CD14-positive monocyte (primary cell): ENCODE results near the gene STAT5A. TPM values are rescaled to one million over a fixed set of nuclear protein-coding genes. Genes with fewer than 3 reads are reported as not detected.

Source experiments
- DNase-seq, 3 donors: peaks; one replicate each; pipeline ENCODE4 v3.0.0-alpha.2; 2011 to 2022
- H2AFZ ChIP-seq: 2 replicates; pipeline ENCODE4 v1.6.0; 2012; ENCODE audit warnings: mild to moderate bottlenecking, low read depth, low read length, inconsistent platforms; ENCODE audit not compliant: insufficient read depth, poor library complexity, severe bottlenecking
- H3K27ac ChIP-seq, 2 donors: 1 replicate in 1 of 2; 2 replicates in 1 of 2; pipeline ENCODE4 v1.5.1; 2012 to 2013; ENCODE audit warnings: low read length in 2 of 2, control low read depth in 1 of 2, inconsistent platforms in 1 of 2, low read depth in 1 of 2, mild to moderate bottlenecking in 1 of 2
- H3K27me3 ChIP-seq, 2 donors: one replicate each; pipeline versions ENCODE4 v1.6.0 to v1.6.1; 2011 to 2013; ENCODE audit warnings: low read length in 2 of 2; ENCODE audit not compliant: control insufficient read depth in 2 of 2, insufficient read depth in 2 of 2
- H3K36me3 ChIP-seq, 2 donors: replicated peaks in 1 of 2; 1 replicate in 1 of 2; 2 replicates in 1 of 2; pipeline versions ENCODE4 v1.5.1 to v1.6.1; 2012 to 2013; ENCODE audit warnings: low read length in 2 of 2, control low read depth in 1 of 2, inconsistent platforms in 1 of 2, mild to moderate bottlenecking in 1 of 2; ENCODE audit not compliant: insufficient read depth in 2 of 2, control insufficient read depth in 1 of 2
- H3K4me1 ChIP-seq, 2 donors: 1 replicate in 1 of 2; 2 replicates in 1 of 2; pipeline versions ENCODE4 v1.5.1 to v1.6.1; 2012 to 2013; ENCODE audit warnings: low read length in 2 of 2, control low read depth in 1 of 2, inconsistent platforms in 1 of 2, mild to moderate bottlenecking in 1 of 2, moderate library complexity in 1 of 2; ENCODE audit not compliant: insufficient read depth in 2 of 2, control insufficient read depth in 1 of 2
- H3K4me2 ChIP-seq: replicated peaks from 2 replicates; pipeline ENCODE3; 2012; ENCODE audit warnings: low read length, moderate library complexity, mild to moderate bottlenecking; ENCODE audit not compliant: poor library complexity, severe bottlenecking; ENCODE audit errors: extremely low read depth
- H3K4me3 ChIP-seq, 3 experiments: fragments of 200-600 bp in 1 of 3; sonication (generic) in 1 of 3; replicated peaks in 1 of 3; 1 replicate in 2 of 3; 2 replicates in 1 of 3; pipeline ENCODE4 v1.5.1; 2011 to 2013; ENCODE audit warnings: low read length in 3 of 3, mild to moderate bottlenecking in 3 of 3, control low read depth in 2 of 3, low read depth in 2 of 3, inconsistent platforms in 1 of 3, moderate library complexity in 1 of 3
- H3K79me2 ChIP-seq: 2 replicates; pipeline ENCODE4 v1.6.0; 2012; ENCODE audit warnings: mild to moderate bottlenecking, control low read depth, inconsistent platforms, low read length, moderate library complexity; ENCODE audit not compliant: insufficient read depth
- H3K9ac ChIP-seq: 2 replicates; pipeline ENCODE4 v1.6.0; 2017; ENCODE audit warnings: low read length, mild to moderate bottlenecking; ENCODE audit not compliant: insufficient read depth, poor library complexity, severe bottlenecking
- H3K9me3 ChIP-seq, 2 donors: replicated peaks in 1 of 2; 1 replicate in 1 of 2; 2 replicates in 1 of 2; pipeline versions ENCODE4 v1.5.1 to v1.6.1; 2012 to 2013; ENCODE audit warnings: low read length in 2 of 2, control low read depth in 1 of 2; ENCODE audit not compliant: control insufficient read depth in 1 of 2, insufficient read depth in 1 of 2
- H4K20me1 ChIP-seq: 2 replicates; pipeline ENCODE4 v1.6.0; 2012; ENCODE audit warnings: mild to moderate bottlenecking, low read length, control low read depth, moderate library complexity; ENCODE audit not compliant: insufficient read depth
- H3K27ac Mint-ChIP-seq, 7 donors: one replicate each; pipeline ENCODE4 v1.8.0; 2020; ENCODE audit warnings: mild to moderate bottlenecking in 7 of 7, mixed read lengths in 7 of 7, moderate library complexity in 6 of 7, inconsistent platforms in 2 of 7
- H3K27me3 Mint-ChIP-seq, 3 donors: one replicate each; pipeline ENCODE4 v1.8.0; 2021 to 2022; ENCODE audit warnings: low read depth in 3 of 3, mild to moderate bottlenecking in 3 of 3, mixed read lengths in 3 of 3, moderate library complexity in 3 of 3, inconsistent platforms in 1 of 3
- H3K36me3 Mint-ChIP-seq, 2 donors: one replicate each; pipeline ENCODE4 v1.8.0; 2020; ENCODE audit warnings: mixed read lengths in 2 of 2, inconsistent platforms in 1 of 2, mild to moderate bottlenecking in 1 of 2
- H3K4me1 Mint-ChIP-seq: one replicate; pipeline ENCODE4 v1.8.0; 2020; ENCODE audit warnings: mild to moderate bottlenecking, mixed read lengths
- H3K4me3 Mint-ChIP-seq, 2 donors: one replicate each; pipeline ENCODE4 v1.8.0; 2020; ENCODE audit warnings: mild to moderate bottlenecking in 2 of 2, mixed read lengths in 2 of 2, moderate library complexity in 1 of 2
- H3K9me3 Mint-ChIP-seq, 7 donors: one replicate each; pipeline ENCODE4 v1.8.0; 2020 to 2022; ENCODE audit warnings: mixed read lengths in 7 of 7, mild to moderate bottlenecking in 6 of 7, moderate library complexity in 6 of 7, inconsistent platforms in 2 of 7
- WGBS: methylation state at CpG from one replicate; pipeline ENCODE4 v1.1.5; 2013; ENCODE audit warnings: missing lambda C conversion rate; ENCODE audit not compliant: insufficient coverage; 5-methylcytosine and 5-hydroxymethylcytosine counted together
- intact Hi-C, 2 donors: fragments of 100-400 bp; cut with micrococcal nuclease; formaldehyde crosslinking; loops; one replicate each; pipeline versions ENCODE4 v1.15.0 to v1.15.1; 2023
- polyA plus RNA-seq, 3 donors: library from polyadenylated mRNA; depleted of rRNA in 1 of 3; unstranded in 2 of 3; stranded (reverse) in 1 of 3; fragments of 300-500 nt in 2 of 3; fragments of >200 nt in 1 of 3; fragmentation: Illumina TruSeq in 2 of 3; gene quantifications; 1 replicate in 2 of 3; 2 replicates in 1 of 3; pipeline ENCODE4 v1.2.3, GENCODE V29; 2012 to 2021
- TF ChIP-seq, protein P1 (sequence below): fragments of 200-600 bp; IDR thresholded peaks from one replicate; pipeline ENCODE4 v1.8.0; 2022; ENCODE audit warnings: antibody characterized with exemption, mild to moderate bottlenecking

Gene STAT5A
- polyA plus RNA-seq, 3 donors: 30.5 to 91.1 (median 49.8) TPM

DNA sequence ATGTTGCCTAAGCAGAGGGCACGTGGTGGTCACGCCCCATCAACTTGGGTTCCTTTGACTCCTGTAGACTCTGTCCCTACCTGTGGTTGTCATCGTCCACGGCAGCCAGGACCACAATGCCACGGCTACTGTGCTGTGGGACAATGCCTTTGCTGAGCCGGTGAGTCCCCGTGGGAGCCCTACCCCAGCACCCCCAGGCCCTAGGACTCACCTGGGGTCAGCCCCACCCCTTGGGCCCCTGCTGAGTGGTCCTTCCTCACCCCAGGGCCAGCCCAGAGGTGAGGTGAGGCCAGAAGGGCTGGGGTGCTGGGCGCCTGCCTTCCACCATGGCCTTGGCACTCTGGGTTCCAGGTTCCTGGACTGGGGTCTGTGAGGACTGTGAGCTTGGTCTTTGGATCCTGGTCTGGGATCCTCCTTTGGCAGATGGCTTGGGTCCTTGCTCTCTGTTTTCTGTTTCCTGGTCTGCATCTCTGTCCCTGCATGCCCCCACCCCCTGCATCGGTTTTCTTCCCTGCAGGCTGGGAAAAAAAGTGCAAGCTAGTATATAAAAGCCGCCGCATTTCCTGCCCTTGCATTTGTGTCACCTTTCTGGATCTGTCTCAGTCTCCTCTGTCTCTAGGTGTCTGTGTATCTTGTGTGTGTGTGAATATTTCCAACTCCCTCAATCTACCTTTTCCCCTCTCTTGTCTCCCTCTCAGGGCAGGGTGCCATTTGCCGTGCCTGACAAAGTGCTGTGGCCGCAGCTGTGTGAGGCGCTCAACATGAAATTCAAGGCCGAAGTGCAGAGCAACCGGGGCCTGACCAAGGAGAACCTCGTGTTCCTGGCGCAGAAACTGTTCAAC, 17.5 kb downstream of the STAT5A start:
- Histone ChIP-seq H3K27me3 (no peaks in the 10 kb centered on the region), H3K9me3 (no peaks in the 10 kb centered on the region), H3K36me3 (peaks cover 93 to 99% of the 10 kb centered on the region in 2 donors), H2AFZ (no peak overlapping the region), H3K4me2 (no peak overlapping the region), H3K4me1 (peaks cover 0 to 3% of the 10 kb centered on the region in 2 donors), H4K20me1 (peaks cover 92% of the 10 kb centered on the region), H3K79me2 (no peaks in the 10 kb centered on the region), H3K4me3 (no peak overlapping the region), H3K9ac (no peak overlapping the region), H3K27ac (no peak overlapping the region)
- no peak for DNase-seq
- 95% methylated on average over 7 of the region's 18 CpGs for WGBS
- Mint-ChIP-seq H3K36me3 (peaks cover 92 to 99% of the 10 kb centered on the region in 2 donors), H3K4me1 (peaks cover under 1% of the 10 kb centered on the region), H3K27me3 (peaks cover 0 to 3% (median 3%) of the 10 kb centered on the region in 3 donors), H3K27ac (peak overlapping the region in 2 of 7 donors; percentile 70), H3K4me3 (no peak overlapping the region), H3K9me3 (peaks cover 0 to 3% (median 0%) of the 10 kb centered on the region in 7 donors)
- TF ChIP-seq, protein P1, sequence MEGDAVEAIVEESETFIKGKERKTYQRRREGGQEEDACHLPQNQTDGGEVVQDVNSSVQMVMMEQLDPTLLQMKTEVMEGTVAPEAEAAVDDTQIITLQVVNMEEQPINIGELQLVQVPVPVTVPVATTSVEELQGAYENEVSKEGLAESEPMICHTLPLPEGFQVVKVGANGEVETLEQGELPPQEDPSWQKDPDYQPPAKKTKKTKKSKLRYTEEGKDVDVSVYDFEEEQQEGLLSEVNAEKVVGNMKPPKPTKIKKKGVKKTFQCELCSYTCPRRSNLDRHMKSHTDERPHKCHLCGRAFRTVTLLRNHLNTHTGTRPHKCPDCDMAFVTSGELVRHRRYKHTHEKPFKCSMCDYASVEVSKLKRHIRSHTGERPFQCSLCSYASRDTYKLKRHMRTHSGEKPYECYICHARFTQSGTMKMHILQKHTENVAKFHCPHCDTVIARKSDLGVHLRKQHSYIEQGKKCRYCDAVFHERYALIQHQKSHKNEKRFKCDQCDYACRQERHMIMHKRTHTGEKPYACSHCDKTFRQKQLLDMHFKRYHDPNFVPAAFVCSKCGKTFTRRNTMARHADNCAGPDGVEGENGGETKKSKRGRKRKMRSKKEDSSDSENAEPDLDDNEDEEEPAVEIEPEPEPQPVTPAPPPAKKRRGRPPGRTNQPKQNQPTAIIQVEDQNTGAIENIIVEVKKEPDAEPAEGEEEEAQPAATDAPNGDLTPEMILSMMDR: no peak
- intact Hi-C loops: no loop called here

DNA sequence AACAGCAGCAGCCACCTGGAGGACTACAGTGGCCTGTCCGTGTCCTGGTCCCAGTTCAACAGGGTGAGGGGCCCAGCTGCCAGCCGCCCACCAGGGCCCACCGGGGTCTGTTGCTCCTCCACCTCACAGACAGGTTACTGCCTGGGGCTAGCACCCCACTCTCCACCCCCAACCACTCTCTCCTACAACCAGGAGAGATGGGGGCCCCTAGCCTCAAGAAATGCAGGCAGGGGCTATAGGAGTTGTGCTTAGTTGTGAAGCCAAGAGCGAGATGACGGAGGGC, 18.0 kb downstream of the STAT5A start:
- Mint-ChIP-seq H3K27me3 (peaks cover 0 to 5% (median 3%) of the 10 kb centered on the region in 3 donors), H3K36me3 (peaks cover 91 to 99% of the 10 kb centered on the region in 2 donors), H3K4me1 (peaks cover 6% of the 10 kb centered on the region), H3K9me3 (peaks cover 0 to 3% (median 0%) of the 10 kb centered on the region in 7 donors), H3K4me3 (no peak overlapping the region), H3K27ac (no peak overlapping the region)
- intact Hi-C loops: no loop called here
- Histone ChIP-seq H4K20me1 (peaks cover 92% of the 10 kb centered on the region), H3K9me3 (no peaks in the 10 kb centered on the region), H3K4me2 (no peak overlapping the region), H3K9ac (no peak overlapping the region), H3K4me1 (peaks cover 4 to 9% of the 10 kb centered on the region in 2 donors), H2AFZ (no peak overlapping the region), H3K27ac (no peak overlapping the region), H3K36me3 (peaks cover 93 to 99% of the 10 kb centered on the region in 2 donors), H3K4me3 (no peak overlapping the region), H3K79me2 (no peaks in the 10 kb centered on the region), H3K27me3 (no peaks in the 10 kb centered on the region)
- no peak for DNase-seq
- TF ChIP-seq, protein P1: no peak
- 100% methylated on average over 3 of the region's 5 CpGs for WGBS
